Measurements from ENCODE around the gene TMCC2. TPM values are rescaled to one million over a fixed set of nuclear protein-coding genes. Genes with fewer than 3 reads are reported as not detected.

TMCC2 gene
- total RNA-seq, 4 donors from 2014 or later, result 0.53 to 4.1 (median 1.1) TPM

DNA sequence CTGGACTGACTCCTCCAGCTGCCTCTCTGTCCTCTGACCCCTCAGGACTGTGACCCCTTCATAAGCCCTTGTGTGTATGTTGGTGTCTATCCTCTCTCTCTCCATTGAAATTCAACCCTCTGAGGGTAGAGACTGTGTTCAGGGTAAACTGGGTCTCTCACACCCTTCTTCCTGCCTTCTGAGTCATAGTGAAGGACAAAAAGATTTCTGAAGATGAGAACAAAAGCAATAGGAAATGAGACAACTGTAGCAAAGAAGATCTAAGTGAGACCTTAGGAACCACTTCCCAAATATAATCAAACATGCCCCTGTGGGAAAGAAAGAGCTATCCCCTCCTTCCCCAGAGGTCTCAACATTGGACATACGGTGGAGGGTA is 76.9 kb downstream of the TMCC2 start:
- peaks cover 8 to 60% (median 16%) of the 10 kb centered on the region in 4 donors for H3K4me1 ChIP-seq
- H3K27me3 ChIP-seq, result no peaks in the 10 kb centered on the region
- DNase-seq, result no peak
- peaks cover 0 to 68% (median 0%) of the 10 kb centered on the region in 3 donors for H3K36me3 ChIP-seq
- H3K9me3 ChIP-seq, result no peaks in the 10 kb centered on the region
- TF ChIP-seq POLR2A (IDR thresholded peaks at IDR 0.05) (no peak), CTCF (IDR thresholded peaks at IDR 0.05) (no peak)
- H3K4me3 ChIP-seq, result no peak overlapping the region
- H3K27ac ChIP-seq, result peak overlapping the region in 1 of 4 donors; percentile 15

DNA sequence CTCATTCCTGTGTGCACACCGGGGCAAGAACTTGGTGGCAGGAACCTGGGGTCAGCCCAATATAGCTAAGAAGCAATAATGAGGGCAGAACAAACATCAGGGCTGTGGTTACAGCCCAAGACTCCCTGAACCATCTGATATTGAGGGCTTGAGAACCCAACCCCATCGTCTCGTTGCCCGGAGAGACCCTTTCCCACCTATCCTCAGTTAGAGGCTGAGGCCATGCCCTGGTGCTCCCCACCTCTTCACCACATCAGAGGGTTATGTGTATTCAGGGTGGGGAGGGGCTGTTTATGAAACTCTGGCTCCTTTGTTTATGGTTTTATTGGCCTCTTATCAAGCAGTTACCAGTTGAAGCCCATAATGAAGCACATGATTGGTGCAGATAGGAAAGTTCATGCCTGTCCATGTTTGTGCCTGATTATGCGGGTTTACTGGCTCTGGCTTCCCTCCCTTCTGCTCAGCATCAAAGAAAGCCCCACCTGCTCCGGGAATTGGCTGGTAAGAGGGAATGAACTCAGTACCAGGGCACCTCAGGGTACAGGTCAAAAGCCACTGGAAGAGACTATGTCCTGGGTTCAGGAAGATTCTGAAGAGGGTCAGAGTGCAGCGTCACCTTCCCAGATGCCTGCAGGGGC is 79.3 kb downstream of the TMCC2 start:
- peak overlapping the region in 3 of 4 donors; percentile 43 to 80 (median 53) for H3K27ac ChIP-seq
- peaks cover 0 to 91% (median 0%) of the 10 kb centered on the region in 3 donors for H3K36me3 ChIP-seq
- no peaks in the 10 kb centered on the region for H3K27me3 ChIP-seq
- H3K4me1 ChIP-seq, result peaks cover 0 to 71% (median 11%) of the 10 kb centered on the region in 4 donors
- no peak for TF ChIP-seq CTCF (IDR thresholded peaks at IDR 0.05)
- TF ChIP-seq POLR2A (IDR thresholded peaks at IDR 0.05), result peak in 1 of 2 donors; percentile 18
- no peaks in the 10 kb centered on the region for H3K9me3 ChIP-seq
- H3K4me3 ChIP-seq, result no peak overlapping the region
- DNase-seq, result peak in 2 of 3 donors; percentile 78 to 82

GRCh38 chr1:205309741-205310140 is 82.0 kb downstream of the TMCC2 start:
- H3K36me3 ChIP-seq, result peaks cover 0 to 70% (median 0%) of the 10 kb centered on the region in 3 donors
- H3K4me1 ChIP-seq, result peaks cover 0 to 84% (median 26%) of the 10 kb centered on the region in 4 donors
- no peak for TF ChIP-seq POLR2A (IDR thresholded peaks at IDR 0.05)
- TF ChIP-seq CTCF (IDR thresholded peaks at IDR 0.05), result no peak
- H3K9me3 ChIP-seq, result no peaks in the 10 kb centered on the region
- H3K27ac ChIP-seq, result peak overlapping the region in 1 of 4 donors; percentile 64
- no peak overlapping the region for H3K4me3 ChIP-seq
- no peaks in the 10 kb centered on the region for H3K27me3 ChIP-seq
- DNase-seq, result no peak

DNA sequence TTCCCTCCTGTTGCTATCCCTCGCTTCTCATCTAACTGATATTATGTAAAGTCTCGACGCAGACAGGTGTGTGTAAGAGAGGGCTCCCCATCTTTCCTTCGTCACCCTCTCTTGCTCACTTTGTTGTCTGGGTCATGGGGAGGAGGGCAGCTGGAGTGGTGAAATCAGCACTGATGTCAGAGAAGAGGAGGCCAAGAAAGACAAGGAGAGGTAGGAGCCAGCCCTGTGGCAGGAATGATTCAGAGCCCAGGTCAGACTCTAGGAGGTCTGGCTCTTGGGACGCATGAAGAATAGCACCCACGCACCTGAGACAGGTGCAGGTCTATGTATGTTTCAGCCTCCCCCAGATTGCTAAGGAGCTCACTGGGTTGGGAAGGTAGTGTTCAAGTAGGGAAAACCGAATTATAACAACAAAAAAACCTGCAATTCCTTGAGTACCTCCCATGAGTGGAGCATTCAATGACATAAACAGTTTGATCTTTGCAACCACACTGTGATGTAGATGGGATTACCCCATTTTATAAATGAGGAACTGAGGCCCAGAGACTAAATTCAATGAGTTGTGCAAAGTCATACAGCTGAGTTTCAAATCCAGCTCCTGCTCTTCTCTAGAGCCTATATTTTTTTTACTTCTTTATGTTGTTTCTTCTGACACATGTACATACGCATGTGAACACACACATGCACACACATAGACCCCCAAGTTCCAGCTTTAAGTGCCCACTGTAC is 83.4 kb downstream of the TMCC2 start:
- Histone ChIP-seq H3K4me3 (no peak overlapping the region), H3K36me3 (peaks cover 0 to 56% (median 0%) of the 10 kb centered on the region in 3 donors), H3K9me3 (no peaks in the 10 kb centered on the region), H3K27me3 (no peaks in the 10 kb centered on the region), H3K4me1 (peaks cover 8 to 94% (median 33%) of the 10 kb centered on the region in 4 donors), H3K27ac (peak overlapping the region in 2 of 4 donors; percentile 64 to 92)
- DNase-seq, result no peak
- TF ChIP-seq CTCF (IDR thresholded peaks at IDR 0.05) (no peak), POLR2A (IDR thresholded peaks at IDR 0.05) (no peak)

- no peak for DNase-seq
- Histone ChIP-seq H3K36me3 (peaks cover 0 to 39% (median 0%) of the 10 kb centered on the region in 3 donors), H3K4me3 (peak overlapping the region in 3 of 4 donors; percentile 4 to 18 (median 13)), H3K4me1 (peaks cover 19 to 98% (median 48%) of the 10 kb centered on the region in 4 donors), H3K27me3 (no peaks in the 10 kb centered on the region), H3K27ac (peak overlapping the region; percentile 70 to 92 (median 78)), H3K9me3 (no peaks in the 10 kb centered on the region)
- TF ChIP-seq CTCF (IDR thresholded peaks at IDR 0.05), result no peak
- no peak for TF ChIP-seq POLR2A (IDR thresholded peaks at IDR 0.05)
These were observed 85.3 kb downstream of the TMCC2 start for GRCh38 chr1:205312866-205313562.

All from Peyer's patch (tissue), 4 donors.